ENCODE results near the gene CFAP20.

The CFAP20 gene

DNA sequence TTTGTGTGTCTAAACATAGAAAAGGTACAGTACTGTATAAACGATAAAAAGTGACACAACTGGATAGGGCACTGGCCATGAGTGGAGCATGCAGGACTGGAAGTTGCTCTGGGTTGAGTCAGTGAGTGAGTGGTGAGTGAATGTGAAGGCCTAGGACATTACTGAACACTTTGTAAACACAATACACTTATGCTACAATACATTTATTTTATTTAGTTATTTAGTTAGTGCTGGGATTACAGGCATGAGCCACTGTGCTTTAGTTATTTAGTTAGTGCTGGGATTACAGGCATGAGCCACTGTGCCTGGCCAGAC lies 4.6 kb downstream of the CFAP20 start:
- DNase-seq (ENCODE audit: low read depth in 2 of 2) = no peak

DNA sequence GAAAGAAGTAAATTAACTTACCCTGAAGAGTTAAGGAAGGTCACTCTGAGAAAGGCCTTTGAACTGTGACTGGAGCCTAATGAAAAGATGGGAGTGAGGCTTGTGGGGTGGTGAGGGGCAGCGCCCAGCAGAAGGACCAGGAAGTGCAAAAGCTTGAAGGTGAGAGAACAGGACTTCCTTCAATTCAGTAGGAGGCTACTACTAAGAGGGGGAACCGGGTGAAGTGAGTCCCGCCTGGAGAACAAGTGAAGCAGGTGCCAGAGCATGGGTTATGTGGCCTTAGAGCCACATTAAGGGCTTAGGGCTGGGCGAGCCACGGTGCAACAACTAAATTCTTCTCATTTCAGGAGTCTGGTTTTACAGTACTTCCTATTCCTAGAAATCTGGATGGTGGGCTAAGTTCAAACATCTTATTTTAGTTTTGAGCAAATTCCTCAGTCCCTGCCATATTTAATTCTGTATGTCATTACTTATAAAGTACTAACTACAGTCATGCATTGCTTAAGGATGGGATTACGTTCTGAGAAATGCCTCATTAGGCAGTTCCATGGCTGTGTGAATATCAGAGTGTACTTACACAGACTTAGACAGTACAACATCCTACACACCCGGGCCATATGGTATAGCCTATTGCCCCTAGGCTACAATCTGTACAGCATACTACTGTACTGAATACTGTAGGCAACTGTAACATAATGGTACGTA lies 5.1 kb downstream of the CFAP20 start:
- no peak for DNase-seq (ENCODE audit: low read depth in 2 of 2)

DNA sequence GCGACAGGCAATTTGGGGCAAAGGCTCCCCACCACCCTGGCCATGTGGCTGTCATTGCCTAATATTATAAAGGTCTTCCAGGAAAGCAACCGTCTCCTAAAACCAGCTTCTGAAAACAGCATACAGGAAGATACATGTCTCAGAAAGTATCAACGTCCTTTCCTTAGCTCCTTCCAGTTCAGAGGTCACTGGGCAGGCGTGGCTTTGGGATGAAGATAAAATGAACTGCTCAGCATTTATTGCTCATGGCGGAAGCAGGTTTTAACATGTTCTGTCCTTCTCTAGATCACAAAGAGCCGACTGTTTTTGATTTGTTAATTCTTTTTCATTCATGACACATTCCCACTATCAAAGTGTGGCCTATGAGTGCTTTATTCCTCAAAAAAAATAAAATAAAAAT lies 8.0 kb downstream of the CFAP20 start:
- DNase-seq (ENCODE audit: low read depth in 2 of 2) = no peak

DNA sequence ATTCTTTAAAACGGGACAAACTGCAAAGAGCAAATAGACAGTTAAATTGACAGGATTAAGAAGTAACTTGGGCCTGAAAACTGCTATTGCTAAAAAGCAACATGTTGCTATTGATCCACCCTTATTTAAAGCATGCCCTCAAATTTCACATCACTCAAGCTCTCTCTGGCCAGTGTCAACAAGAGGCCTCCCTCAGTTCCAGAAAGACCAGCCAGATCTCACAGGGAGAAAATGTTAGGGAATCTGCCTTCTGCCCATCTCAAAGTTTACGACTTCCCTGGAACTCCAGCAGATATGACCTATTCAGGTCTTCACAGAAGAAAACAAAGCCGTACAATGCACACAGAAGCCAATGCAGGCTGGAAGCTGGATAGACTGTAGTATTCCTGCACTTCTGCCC lies 8.9 kb downstream of the CFAP20 start:
- DNase-seq (ENCODE audit: low read depth in 2 of 2) = no peak

DNA sequence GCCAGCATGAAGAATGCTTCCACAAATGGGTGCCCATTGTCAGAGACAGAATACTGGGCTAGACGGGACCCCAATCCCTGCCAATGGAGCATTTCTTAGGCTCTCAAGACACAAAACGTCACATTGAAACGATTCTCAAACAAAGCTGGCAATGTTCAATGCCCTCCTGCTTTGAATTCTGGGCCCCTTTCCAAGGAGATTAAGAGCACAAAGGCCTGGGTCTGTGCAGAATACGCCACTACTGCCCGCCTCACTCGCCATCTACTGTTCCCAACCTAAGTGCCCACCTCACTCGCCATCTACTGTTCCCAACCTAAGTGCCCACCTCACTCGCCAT lies 9.7 kb downstream of the CFAP20 start:
- no peak for DNase-seq (ENCODE audit: low read depth in 2 of 2)

DNA sequence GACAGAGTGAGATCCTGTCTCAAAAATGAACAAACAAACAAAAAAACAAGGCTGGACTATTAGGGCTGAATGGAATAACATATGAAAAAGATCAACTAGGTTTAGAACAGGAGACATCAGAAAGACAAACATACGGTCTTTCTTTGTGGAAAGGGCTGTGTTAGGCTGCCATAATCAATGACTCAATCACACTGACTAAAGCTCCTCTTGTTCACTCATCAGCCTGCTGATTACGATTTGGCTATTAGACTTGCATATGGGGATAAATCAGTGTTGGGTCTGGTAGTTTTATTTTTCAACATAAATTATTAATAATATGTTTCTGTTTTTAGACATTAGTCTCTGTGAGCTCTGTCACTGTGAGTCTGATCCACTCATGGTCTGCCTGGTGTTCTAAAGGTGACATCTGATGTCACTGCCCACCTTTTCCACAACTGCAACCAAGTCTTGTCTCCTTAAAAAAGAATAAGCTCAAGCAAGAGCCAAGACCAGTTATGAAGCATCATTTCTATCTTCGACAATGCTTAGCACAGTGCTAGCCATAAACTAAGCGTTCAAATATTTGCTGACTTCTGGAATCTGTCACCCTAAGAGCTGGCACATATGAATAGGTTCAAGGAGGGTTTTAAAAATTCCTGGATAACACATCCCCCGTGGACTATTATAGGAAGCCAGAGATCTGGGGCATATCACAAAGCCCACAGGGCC lies 10.2 kb downstream of the CFAP20 start:
- no peak for DNase-seq (ENCODE audit: low read depth in 2 of 2)

DNA sequence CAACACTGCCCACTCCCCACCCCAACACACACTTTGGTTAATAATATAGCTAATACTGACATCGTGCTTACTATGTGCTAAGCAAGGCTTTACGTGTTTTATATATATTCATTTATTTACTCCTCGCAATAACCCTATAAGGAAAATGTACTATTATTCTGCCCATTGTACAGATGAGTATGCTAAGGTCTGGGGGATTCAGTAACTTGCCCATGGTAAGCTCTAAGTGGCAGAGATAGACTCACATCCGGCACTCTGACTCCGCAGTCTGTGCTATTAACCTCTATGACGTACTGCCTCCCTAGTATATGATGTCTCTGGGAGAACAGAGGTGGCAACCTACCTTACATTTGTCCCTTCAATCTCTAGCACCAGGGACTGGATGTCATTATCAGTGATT lies 12.7 kb downstream of the CFAP20 start:
- DNase-seq (ENCODE audit: low read depth in 2 of 2) = no peak

DNA sequence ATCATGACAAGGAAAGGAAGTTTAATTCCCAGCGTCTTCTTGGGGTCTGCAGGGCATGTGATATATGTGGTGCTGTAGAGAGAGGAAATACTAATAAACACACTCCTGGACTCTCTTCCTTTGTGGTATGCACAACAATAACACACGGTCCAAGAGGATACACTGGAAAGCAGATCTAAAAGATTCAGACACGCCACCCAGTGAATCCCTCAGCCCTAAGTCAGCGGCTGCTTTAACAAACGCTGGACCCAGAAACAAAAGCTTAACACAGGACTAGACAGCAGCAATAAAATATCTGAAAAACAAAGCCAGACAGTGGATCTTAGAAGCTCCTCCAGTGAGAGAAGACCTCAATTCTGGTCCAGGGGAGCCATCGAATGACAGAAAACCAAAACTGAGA lies 13.1 kb downstream of the CFAP20 start:
- DNase-seq (ENCODE audit: low read depth in 2 of 2) = no peak

DNA sequence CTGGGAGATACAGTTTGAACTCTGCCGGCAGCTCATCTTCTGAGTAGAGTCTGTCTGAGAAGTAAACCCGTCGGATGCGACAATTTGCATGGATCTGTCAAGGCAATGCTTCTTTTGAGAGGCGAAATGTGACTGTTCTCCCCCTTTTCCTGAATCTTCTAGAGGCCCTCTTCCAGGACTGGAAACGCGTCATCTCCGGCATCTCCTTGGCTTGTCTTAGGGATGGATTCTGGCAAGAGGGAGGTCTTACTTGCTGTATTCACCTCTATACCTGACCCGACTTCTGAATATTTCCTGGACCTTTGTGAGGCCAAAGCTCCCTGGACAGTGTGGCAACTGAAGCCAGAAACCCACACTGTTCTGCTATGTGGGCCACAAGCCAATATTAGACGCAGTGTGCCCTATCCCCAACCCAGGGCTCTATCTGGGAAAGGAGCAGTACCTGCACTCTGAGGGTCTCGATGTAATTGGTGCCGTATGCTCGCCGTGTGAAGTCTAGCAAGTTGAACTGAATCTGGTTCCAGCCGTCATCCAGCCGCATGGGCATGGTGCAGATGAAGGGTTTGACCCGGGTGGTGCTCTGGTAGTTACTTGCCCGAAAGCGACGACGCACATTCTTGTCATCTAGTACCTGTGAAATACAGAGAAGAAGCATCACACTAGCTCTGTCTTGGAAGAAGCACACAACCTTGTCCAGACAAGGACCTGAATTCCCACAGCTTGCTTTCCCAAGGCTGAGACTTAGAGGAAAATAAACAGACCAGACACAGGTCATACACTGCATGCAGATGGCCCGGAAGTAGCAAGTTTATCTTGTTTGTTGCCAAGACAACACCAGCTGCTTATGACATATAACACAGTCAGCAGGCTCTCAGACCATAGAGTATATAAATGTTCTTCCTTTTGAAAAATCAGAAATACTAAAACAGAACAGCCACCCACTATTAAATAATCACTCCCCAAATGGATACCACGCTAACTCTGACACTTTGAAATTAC lies 14.1 kb downstream of the CFAP20 start:
- no peak for DNase-seq (ENCODE audit: low read depth in 2 of 2)

DNA sequence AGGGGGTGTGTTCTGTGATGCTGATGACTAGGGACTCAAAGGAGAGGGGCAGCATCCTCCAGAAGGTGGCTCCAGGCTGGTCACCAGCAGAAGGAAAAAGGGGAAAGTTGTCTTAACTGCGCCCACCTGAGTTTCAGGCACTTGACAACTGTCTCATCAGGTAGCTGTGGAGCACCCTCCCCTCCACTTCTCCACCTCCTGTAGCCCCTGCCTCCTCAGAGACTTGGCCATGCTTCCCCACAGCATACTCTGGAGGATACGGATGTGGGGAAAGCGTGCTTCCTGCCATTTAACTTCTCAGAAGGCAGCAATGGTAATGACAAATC lies 17.9 kb downstream of the CFAP20 start:
- no peak for DNase-seq (ENCODE audit: low read depth in 2 of 2)

DNA sequence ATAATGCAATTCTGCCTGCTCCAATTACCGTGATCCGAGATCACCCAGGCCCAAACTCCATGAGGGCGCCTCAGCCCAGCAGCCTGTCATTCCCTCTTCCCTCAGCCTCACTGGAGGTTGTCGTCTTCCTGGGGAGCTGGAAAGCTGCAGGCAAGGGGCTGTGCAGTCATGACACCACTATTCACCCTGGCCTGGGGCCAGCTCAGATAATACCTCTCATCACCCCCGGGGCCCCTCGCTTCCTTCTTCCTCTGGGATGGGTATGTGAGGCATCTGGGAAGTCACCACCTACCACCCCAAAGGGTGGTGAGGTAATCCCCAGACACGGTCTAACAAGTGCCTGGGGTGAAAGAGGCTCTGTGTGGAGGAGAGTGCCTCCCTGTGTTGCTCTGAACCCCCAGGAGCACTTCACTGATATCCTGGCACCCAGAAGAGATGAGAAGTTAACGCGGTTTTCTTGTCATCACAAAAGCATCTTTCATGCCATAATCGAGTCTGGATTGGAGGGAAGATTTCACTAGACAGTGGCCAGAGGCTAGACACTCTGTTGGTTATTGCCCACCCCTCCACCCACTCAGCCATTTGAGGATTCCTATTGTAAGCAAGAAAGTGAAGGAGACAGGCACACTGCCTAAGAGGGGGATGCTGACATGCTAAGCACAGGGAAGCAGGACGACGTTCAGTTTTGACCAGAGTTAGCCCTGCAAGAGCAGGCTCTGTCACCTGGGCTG lies 18.4 kb downstream of the CFAP20 start:
- no peak for DNase-seq (ENCODE audit: low read depth in 2 of 2)

DNA sequence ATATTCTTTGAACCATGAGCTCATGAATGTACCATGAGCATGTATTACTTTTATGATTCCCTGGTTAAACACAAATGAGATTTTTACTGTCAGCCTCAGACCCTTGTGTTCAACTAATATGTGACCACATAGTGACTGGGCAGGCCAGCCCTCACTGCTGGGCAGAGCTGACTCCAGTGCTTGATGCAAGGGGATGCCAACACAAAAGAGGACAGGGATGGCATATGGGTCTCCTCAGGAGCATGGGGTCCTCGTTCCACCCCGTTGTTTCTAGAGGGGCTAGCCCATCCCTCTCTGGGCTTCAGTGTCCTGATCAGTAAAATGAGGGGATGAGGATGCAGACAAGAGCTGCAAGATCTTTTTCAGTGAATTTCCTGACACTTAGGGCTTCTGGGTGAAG lies 19.3 kb downstream of the CFAP20 start:
- no peak for DNase-seq (ENCODE audit: low read depth in 2 of 2)

DNA sequence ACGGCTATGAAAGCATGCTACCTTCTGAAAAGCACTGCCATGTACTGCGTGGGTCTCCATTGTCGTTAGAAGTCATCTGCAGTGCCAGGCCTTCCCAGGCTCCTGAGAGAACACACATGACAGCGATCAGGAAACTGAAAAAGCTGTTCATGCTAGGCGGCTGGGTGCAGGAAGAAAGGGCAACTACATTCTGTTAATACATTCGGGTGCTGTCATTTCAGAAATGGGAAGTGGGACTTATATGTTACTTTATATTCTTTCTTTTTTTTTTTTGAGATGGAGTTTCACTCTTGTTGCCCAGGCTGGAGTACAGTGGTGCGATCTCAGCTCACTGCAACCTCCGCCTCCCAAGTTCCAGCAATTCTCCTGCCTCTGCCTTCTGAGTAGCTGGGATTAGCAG lies 19.9 kb downstream of the CFAP20 start:
- no peak for DNase-seq (ENCODE audit: low read depth in 2 of 2)

DNA sequence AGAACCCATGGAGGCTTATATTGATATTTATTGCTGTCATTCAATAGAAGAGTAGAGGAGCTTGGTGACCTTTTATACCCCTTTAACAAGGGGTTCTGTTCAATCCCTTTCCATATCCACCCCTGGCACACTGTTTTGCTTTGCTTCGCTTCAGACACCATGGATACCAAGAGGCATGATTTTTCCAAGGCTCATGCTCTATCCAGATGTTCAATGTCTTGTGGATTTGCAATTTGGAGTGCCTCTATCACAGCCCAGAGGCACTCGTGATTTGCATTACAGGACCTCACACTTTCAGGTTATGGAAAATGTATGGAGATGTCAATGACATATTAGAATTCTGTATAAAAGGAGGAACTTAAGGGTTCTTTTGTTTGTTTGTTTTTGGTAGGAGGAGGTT lies 21.5 kb downstream of the CFAP20 start:
- DNase-seq (ENCODE audit: low read depth in 2 of 2) = no peak

DNA sequence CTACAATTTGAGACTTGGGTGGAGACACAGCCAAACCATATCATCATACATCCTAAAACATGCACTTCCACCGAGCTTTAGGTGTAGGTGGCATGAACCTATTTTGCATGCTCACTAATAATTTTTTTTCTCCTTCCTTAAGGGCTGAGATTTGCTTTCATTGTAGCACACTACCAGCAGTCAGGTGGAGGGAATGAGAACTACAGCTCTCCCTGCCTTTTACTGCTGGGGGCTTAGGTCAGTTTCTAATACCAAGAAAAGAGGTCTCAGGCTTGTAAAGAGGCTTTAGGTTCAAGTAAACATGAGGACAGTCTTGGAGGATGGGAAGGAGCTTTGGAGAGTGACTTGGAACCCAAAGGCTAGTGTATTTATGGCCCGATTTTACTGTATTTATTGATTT lies 22.0 kb downstream of the CFAP20 start:
- DNase-seq (ENCODE audit: low read depth in 2 of 2) = no peak

DNA sequence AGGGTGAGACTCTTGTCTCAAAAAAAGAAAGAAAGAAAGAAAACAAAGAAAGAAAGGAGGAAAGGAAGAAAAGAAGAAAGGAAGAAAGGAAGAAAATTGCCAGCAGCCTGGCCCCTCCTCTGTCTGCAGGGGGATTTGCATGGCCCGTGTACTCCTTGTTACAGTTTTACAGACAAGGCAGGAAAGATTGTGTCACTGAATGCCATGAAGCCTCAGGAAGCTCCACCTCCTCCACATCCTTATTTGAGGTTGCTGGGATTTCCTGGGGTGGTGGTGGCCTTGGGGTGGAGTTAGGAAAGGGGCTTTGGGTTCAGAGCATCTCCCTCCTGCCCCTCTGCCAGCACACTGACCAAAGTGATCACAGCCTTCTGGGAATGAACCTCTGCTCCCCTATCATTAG lies 23.6 kb downstream of the CFAP20 start:
- DNase-seq (ENCODE audit: low read depth in 2 of 2) = no peak

DNA sequence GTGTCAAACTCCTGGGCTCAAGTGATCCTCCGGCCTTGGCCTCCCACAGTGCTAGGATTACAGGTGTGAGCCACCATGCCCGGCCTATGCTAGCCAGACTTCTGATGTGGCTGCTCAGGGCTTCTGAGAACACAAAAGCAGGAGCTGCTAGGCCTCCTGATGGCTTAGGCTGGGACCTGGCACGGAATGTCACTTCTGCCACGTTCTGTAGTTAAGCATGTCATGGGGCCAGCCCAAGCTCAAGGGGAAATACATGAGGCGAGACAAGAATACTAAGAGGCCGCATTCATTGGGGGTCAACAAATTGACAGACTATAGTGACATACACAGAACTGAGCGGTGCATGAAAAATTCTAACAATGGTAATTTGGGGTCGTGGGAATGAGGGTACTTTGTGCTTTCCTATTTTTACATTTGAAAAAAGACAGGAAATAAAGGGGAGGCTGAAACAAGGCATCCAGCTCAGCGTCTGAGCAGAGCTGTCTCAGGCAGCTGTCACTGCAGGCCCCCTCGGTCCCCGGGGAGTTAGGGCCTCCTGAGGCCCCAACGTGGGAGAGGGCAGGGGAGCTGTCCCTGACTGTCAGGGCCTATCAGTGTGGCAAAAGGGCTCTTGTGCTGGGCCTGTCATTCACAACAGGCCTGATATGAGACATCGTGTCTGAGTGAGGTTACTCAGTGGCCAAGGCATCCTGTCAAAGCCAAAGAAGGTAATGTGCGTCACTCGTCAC lies 26.4 kb downstream of the CFAP20 start:
- DNase-seq (ENCODE audit: low read depth in 2 of 2) = no peak

DNA sequence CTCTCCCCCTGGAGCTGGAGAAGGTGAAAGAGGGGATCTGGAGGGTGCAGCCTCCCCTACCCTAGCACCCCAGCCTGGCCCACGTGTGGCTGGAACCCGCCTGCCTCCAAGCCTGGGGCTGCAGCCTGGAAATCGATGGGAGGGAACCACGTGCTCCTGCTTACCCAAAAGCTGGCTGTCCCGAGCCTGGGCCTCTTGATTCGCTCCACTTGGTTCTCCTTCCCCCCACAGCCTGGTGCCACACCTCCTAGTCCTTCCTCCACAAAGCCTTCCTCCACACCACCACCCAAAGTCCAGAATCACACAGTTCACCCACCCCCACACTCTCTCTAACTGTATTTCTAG lies 29.3 kb downstream of the CFAP20 start:
- DNase-seq (ENCODE audit: low read depth in 2 of 2) = no peak

DNA sequence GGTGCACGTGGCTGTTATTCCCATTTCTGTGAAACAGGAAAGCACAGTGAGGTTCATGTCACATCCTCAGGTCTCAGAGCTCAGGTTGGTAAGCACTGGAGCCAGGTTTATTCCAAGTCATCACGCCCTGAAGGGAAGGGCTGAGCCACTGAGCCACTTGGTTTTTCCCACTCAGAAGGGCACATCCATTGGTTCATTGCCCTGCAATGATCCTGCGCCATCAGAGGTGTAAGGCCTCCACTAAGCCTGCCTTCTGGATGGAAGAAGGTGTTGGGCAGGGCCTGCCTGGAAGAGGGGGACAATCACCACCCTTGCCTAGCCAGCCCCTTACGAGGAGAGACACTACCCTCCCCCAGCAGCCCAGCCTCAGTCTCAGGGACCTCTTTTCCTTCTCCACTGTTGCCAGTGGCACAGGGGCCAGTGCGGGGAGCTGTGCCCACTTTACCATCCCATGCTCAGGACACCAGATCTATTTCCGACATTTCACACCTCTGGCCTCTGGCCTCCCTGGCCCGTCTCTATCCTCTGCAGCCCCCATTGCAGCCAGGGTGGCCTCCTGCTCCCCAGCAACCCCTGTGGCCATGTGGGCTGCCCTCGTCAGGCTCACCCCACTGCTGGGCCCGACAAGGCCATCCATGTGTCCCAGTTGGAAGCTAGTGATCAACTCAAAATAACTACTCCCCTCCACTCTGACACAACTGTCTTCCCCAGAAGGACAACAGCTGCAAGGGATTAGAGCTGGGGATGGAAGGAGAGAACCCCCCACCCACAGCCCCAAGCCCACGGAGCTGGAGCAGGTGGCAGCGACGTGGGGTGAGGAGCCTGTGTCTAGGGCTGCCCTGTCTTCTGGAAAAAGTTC lies 29.9 kb downstream of the CFAP20 start:
- no peak for DNase-seq (ENCODE audit: low read depth in 2 of 2)

DNA sequence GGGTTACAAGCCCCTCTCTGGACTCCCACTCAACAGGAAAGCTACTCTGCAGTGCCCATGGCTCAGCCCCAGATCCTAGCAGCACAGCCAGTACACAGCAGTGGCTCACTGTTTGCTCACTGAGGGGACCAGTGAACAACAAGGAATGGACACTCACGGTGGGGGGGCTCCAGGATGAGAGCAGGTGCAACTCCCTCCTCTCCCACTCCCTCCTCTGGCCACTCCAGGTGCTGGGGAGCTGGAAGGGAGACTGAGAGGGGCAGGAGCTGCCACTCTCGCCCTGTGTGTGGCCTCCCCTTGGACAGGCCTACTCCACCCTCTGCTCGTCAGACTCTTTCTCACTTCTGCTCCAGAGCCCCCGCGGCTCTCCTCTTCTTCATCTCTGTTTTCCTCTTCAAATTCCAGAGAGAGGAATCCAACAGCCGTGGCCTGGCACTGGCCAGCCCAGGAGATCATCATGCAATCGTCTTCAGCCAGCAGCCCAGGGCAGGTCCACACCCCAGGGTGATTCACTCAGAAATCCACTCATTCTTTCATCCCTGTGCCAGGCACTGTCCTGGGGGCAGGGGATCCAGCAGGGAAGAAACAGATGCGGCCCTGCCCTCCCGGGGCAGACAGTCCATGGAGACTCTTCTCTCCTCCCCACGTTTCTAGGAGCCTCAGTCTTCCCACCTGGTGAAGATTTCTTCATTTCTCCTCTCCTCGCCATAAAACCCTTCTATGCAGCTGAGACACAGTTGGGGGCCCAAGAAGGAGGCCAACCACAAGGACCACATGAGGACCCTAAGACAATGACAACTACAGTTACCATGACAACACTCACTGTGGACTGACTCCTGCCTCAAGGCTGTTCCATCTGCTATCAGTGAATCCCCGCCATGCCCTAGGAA lies 30.7 kb downstream of the CFAP20 start:
- DNase-seq (ENCODE audit: low read depth in 2 of 2) = no peak

Data from stimulated activated CD8-positive, alpha-beta memory T cell treated with anti-CD3 and anti-CD28 coated beads, Interleukin-15, amount 100 ng/mL, for 4 hours (primary cell).